SJSA1 (cell line): ENCODE results near the gene EXOC2. TPM values are rescaled to one million over a fixed set of nuclear protein-coding genes. Genes with fewer than 3 reads are reported as not detected.

Experiments used
- DNase-seq, 2 experiments: peaks; one replicate each; pipeline ENCODE4 v3.0.0-alpha.2; 2015 to 2020; ENCODE audit warnings: low spot score in 2 of 2, low read depth in 1 of 2
- H3K27ac ChIP-seq: fragments of 250-450 bp; sonication (Bioruptor Pico); 2 replicates; pipeline ENCODE4 v1.5.1; 2020; ENCODE audit warnings: mild to moderate bottlenecking, moderate library complexity
- H3K27me3 ChIP-seq: fragments of 250-450 bp; sonication (Bioruptor Pico); replicated peaks from 2 replicates; pipeline ENCODE4 v1.5.1; 2020; ENCODE audit warnings: mild to moderate bottlenecking, moderate library complexity
- H3K36me3 ChIP-seq: fragments of 250-450 bp; sonication (Bioruptor Pico); 2 replicates; pipeline ENCODE4 v1.5.1; 2020; ENCODE audit warnings: mild to moderate bottlenecking
- H3K4me1 ChIP-seq: fragments of 250-450 bp; sonication (Bioruptor Pico); replicated peaks from 2 replicates; pipeline ENCODE4 v1.6.1; 2021; ENCODE audit warnings: mild to moderate bottlenecking
- H3K4me3 ChIP-seq: fragments of 250-450 bp; sonication (Bioruptor Pico); 2 replicates; pipeline ENCODE4 v1.5.1; 2020; ENCODE audit warnings: mild to moderate bottlenecking
- H3K9me3 ChIP-seq: fragments of 250-450 bp; sonication (Bioruptor Pico); replicated peaks from 2 replicates; pipeline ENCODE4 v1.5.1; 2020; ENCODE audit warnings: mild to moderate bottlenecking
- total RNA-seq: library from RNA; depleted of rRNA; stranded (reverse); fragments of >200 nt; shearing (Covaris generic); gene quantifications from 2 replicates; pipeline ENCODE4 v1.2.3, GENCODE V29; 2014

The EXOC2 gene
- total RNA-seq, 1 experiment from 2014 or later: 86.5 TPM

GRCh38 chr6:715709-716491 lies 23.0 kb upstream of the EXOC2 start:
- Histone ChIP-seq H3K36me3 (no peaks in the 10 kb centered on the region), H3K27ac (peak overlapping the region; percentile 16), H3K4me1 (peaks cover 50% of the 10 kb centered on the region), H3K9me3 (no peaks in the 10 kb centered on the region), H3K27me3 (no peaks in the 10 kb centered on the region), H3K4me3 (no peak overlapping the region)
- peak; percentile 89 to 93 for DNase-seq

GRCh38 chr6:714100-714499 lies 21.2 kb upstream of the EXOC2 start:
- Histone ChIP-seq H3K27me3 (no peaks in the 10 kb centered on the region), H3K4me3 (no peak overlapping the region), H3K4me1 (peaks cover 58% of the 10 kb centered on the region), H3K36me3 (no peaks in the 10 kb centered on the region), H3K9me3 (no peaks in the 10 kb centered on the region), H3K27ac (peak overlapping the region; percentile 57)
- DNase-seq: peak; percentile 37 to 53

- no peaks in the 10 kb centered on the region for H3K9me3 ChIP-seq
- H3K36me3 ChIP-seq: no peaks in the 10 kb centered on the region
- peak in 1 of 2 experiments; percentile 28 for DNase-seq
- no peaks in the 10 kb centered on the region for H3K27me3 ChIP-seq
- no peak overlapping the region for H3K4me3 ChIP-seq
- peaks cover 64% of the 10 kb centered on the region for H3K4me1 ChIP-seq
- no peak overlapping the region for H3K27ac ChIP-seq
Measured at GRCh38 chr6:713351-713750, 20.4 kb upstream of the EXOC2 start.

GRCh38 chr6:712805-713204 lies 19.9 kb upstream of the EXOC2 start:
- Histone ChIP-seq H3K36me3 (no peaks in the 10 kb centered on the region), H3K4me3 (no peak overlapping the region), H3K27ac (no peak overlapping the region), H3K9me3 (no peaks in the 10 kb centered on the region), H3K4me1 (peaks cover 69% of the 10 kb centered on the region), H3K27me3 (no peaks in the 10 kb centered on the region)
- peak in 1 of 2 experiments; percentile 34 for DNase-seq

GRCh38 chr6:711925-712324 lies 19.0 kb upstream of the EXOC2 start:
- Histone ChIP-seq H3K36me3 (no peaks in the 10 kb centered on the region), H3K9me3 (no peaks in the 10 kb centered on the region), H3K4me3 (peak overlapping the region; percentile 37), H3K4me1 (peaks cover 78% of the 10 kb centered on the region), H3K27ac (peak overlapping the region; percentile 96), H3K27me3 (no peaks in the 10 kb centered on the region)
- no peak for DNase-seq

- H3K27ac ChIP-seq: peak overlapping the region; percentile 96
Measured at GRCh38 chr6:710601-711571, 17.9 kb upstream of the EXOC2 start.

GRCh38 chr6:709471-710056 lies 16.6 kb upstream of the EXOC2 start:
- peak in 1 of 2 experiments; percentile 61 for DNase-seq
- Histone ChIP-seq H3K4me1 (peaks cover 80% of the 10 kb centered on the region), H3K27ac (peak overlapping the region; percentile 96), H3K9me3 (no peaks in the 10 kb centered on the region), H3K4me3 (peak overlapping the region; percentile 37), H3K36me3 (no peaks in the 10 kb centered on the region), H3K27me3 (no peaks in the 10 kb centered on the region)

More at GRCh38 chr6:710601-711571, 17.9 kb upstream of the EXOC2 start:
- Histone ChIP-seq H3K9me3 (no peaks in the 10 kb centered on the region), H3K27me3 (no peaks in the 10 kb centered on the region), H3K4me1 (peaks cover 80% of the 10 kb centered on the region), H3K36me3 (no peaks in the 10 kb centered on the region), H3K4me3 (peak overlapping the region; percentile 37)
- DNase-seq: peak; percentile 94 to 98

GRCh38 chr6:708237-708598 lies 15.3 kb upstream of the EXOC2 start:
- Histone ChIP-seq H3K9me3 (no peaks in the 10 kb centered on the region), H3K4me1 (peaks cover 80% of the 10 kb centered on the region), H3K4me3 (peak overlapping the region; percentile 37), H3K36me3 (no peaks in the 10 kb centered on the region), H3K27ac (peak overlapping the region; percentile 96), H3K27me3 (no peaks in the 10 kb centered on the region)
- peak in 1 of 2 experiments; percentile 72 for DNase-seq

- Histone ChIP-seq H3K27me3 (no peaks in the 10 kb centered on the region), H3K4me1 (peaks cover 78% of the 10 kb centered on the region), H3K27ac (peak overlapping the region; percentile 96), H3K36me3 (no peaks in the 10 kb centered on the region), H3K9me3 (no peaks in the 10 kb centered on the region), H3K4me3 (peak overlapping the region; percentile 37)
- peak; percentile 68 to 85 for DNase-seq
Measured at GRCh38 chr6:707576-708236, 14.8 kb upstream of the EXOC2 start.

- Histone ChIP-seq H3K4me1 (peaks cover 82% of the 10 kb centered on the region), H3K36me3 (no peaks in the 10 kb centered on the region), H3K9me3 (no peaks in the 10 kb centered on the region), H3K4me3 (no peak overlapping the region), H3K27me3 (no peaks in the 10 kb centered on the region), H3K27ac (peak overlapping the region; percentile 96)
- DNase-seq: no peak
Measured at GRCh38 chr6:706819-707381, 14.0 kb upstream of the EXOC2 start.

GRCh38 chr6:706146-706545 lies 13.2 kb upstream of the EXOC2 start:
- H3K4me3 ChIP-seq: no peak overlapping the region
- H3K9me3 ChIP-seq: no peaks in the 10 kb centered on the region
- H3K4me1 ChIP-seq: peaks cover 84% of the 10 kb centered on the region
- H3K36me3 ChIP-seq: no peaks in the 10 kb centered on the region
- no peaks in the 10 kb centered on the region for H3K27me3 ChIP-seq
- H3K27ac ChIP-seq: peak overlapping the region; percentile 54
- peak; percentile 68 to 70 for DNase-seq

- Histone ChIP-seq H3K9me3 (no peaks in the 10 kb centered on the region), H3K27ac (peak overlapping the region; percentile 48), H3K4me3 (no peak overlapping the region), H3K27me3 (no peaks in the 10 kb centered on the region), H3K36me3 (no peaks in the 10 kb centered on the region), H3K4me1 (peaks cover 90% of the 10 kb centered on the region)
- DNase-seq: peak in 1 of 2 experiments; percentile 55
Measured at GRCh38 chr6:705047-705446, 12.1 kb upstream of the EXOC2 start.

- H3K4me3 ChIP-seq: no peak overlapping the region
- DNase-seq: peak in 1 of 2 experiments; percentile 55
- H3K4me1 ChIP-seq: peaks cover 94% of the 10 kb centered on the region
- H3K27me3 ChIP-seq: no peaks in the 10 kb centered on the region
- H3K27ac ChIP-seq: peak overlapping the region; percentile 48
- H3K9me3 ChIP-seq: no peaks in the 10 kb centered on the region
- no peaks in the 10 kb centered on the region for H3K36me3 ChIP-seq
Measured at GRCh38 chr6:704046-704445, 11.1 kb upstream of the EXOC2 start.
